Rectal smooth muscle tissue (tissue), 1 donor: ENCODE measurements around the gene GSG1L.

Experiments used
- H3K27ac ChIP-seq: one replicate; pipeline ENCODE4 v1.7.0; 2013; ENCODE audit warnings: low read depth, low read length, inconsistent platforms
- H3K27me3 ChIP-seq: one replicate; pipeline ENCODE4 v1.7.0; 2013; ENCODE audit warnings: low read length; ENCODE audit not compliant: control insufficient read depth, insufficient read depth
- H3K36me3 ChIP-seq: one replicate; pipeline ENCODE4 v1.7.0; 2013; ENCODE audit warnings: low read length; ENCODE audit not compliant: control insufficient read depth, insufficient read depth
- H3K4me1 ChIP-seq: one replicate; pipeline ENCODE4 v1.7.0; 2013; ENCODE audit warnings: low read length; ENCODE audit not compliant: control insufficient read depth, insufficient read depth
- H3K4me3 ChIP-seq: one replicate; pipeline ENCODE4 v1.7.0; 2013; ENCODE audit warnings: low read length
- H3K9ac ChIP-seq: one replicate; pipeline ENCODE4 v1.7.0; 2013; ENCODE audit warnings: low read length

Gene GSG1L

DNA sequence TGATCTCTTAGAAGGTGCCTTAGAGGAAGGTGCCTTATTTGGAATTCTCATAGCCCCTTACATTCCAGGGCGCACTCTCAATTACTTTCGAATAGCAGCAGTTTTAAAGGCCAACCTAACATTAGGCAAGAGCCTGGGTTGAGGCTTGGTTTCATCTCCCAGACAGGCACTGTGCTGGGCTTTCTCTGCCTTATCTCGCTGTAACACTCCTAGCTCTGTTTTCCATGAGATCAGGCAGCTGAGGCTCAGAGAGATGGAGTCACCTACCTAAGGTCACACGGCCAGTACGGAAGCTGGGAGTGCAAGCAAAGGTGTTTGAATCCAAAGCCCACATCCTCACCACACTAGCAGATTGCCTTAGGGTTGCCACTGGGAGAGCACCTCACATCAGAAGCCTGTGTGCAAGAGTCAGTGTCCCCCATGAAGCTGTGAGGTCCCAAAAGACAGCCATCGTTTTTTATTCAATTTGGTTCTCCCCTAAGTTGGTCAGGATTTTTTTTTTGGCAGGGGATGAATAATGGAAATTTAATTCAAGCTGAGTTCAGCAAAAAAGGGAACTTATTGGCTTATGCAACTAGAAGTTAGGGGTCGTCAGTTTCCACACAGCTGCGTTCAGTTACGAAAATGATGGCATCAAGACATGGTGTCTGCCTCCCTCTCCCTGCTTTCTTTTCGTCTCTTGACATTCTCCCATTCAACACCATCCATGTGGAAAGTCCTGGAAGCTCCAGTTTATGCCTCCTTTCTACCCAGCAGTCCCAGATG lies 307.1 kb downstream of the GSG1L start:
- H3K9ac ChIP-seq, result no peak overlapping the region
- no peaks in the 10 kb centered on the region for H3K4me1 ChIP-seq
- peaks cover 11% of the 10 kb centered on the region for H3K36me3 ChIP-seq
- H3K27ac ChIP-seq, result no peak overlapping the region
- no peaks in the 10 kb centered on the region for H3K27me3 ChIP-seq
- H3K4me3 ChIP-seq, result no peak overlapping the region

DNA sequence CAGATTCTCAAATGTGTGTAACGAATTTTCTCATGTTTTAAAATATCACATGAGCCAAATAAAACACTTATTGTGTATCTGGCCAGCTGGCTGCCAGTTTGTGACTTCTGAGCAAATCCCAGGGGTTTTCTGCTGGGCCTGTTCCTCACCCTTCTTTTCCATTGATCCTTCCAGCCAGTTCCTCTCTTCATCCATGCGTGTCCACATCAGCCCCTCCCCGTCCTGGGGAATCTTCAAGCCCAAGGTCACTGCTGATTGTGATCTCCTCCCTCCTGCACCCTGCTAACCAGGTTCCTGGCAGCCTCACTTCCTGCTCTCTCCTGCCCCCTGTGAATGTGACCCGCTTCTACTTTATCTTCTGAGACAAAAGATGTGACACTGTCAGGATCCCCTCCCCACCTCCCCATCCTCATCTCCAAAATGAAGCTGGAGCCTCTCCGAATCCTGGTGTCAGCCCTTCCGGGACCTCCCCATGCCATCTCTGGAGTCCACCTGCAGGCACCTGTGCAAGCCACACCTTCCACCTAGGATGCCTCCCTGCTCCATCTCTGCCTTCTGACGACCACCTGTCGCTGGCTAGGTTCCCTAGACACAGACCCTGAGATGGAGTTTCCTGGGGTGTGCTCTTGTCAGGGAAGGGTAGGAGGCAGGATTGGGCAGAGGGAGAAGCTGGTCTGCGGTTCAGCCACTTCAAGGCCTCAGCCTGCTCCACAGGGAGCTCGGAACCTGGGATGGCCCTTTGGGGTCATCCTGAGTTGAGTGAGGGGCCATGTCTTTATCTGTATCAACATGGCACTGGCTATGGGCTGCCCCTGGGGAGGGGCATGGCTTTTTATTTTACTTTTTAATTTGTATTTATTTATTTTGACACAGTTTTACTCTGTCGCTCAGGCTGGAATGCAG lies 308.5 kb downstream of the GSG1L start:
- H3K4me3 ChIP-seq, result no peak overlapping the region
- no peak overlapping the region for H3K9ac ChIP-seq
- H3K4me1 ChIP-seq, result no peaks in the 10 kb centered on the region
- H3K36me3 ChIP-seq, result peaks cover 11% of the 10 kb centered on the region
- H3K27me3 ChIP-seq, result no peaks in the 10 kb centered on the region
- H3K27ac ChIP-seq, result no peak overlapping the region

DNA sequence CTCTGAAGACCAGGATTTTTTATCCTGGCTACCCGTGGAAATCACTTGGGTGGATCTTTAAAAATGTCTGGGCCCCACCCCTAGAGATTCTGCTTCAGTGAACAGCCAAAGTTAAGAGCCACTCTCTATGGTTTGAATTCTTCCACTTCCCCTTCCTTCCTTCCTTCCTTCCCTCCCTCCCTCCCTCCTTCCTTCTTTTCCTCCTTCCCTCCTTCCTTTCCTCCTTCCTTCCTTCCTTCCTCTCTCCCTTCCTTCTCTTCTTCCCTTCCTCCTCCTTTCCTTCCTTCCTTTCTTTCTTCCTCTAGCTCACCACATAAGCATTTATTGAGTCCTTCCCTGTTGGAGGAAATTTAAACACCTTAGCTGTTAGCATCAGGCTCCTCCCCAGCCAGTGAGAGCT lies 310.0 kb downstream of the GSG1L start:
- H3K4me3 ChIP-seq, result no peak overlapping the region
- H3K36me3 ChIP-seq, result peaks cover 16% of the 10 kb centered on the region
- H3K4me1 ChIP-seq, result no peaks in the 10 kb centered on the region
- no peak overlapping the region for H3K9ac ChIP-seq
- no peaks in the 10 kb centered on the region for H3K27me3 ChIP-seq
- H3K27ac ChIP-seq, result no peak overlapping the region

DNA sequence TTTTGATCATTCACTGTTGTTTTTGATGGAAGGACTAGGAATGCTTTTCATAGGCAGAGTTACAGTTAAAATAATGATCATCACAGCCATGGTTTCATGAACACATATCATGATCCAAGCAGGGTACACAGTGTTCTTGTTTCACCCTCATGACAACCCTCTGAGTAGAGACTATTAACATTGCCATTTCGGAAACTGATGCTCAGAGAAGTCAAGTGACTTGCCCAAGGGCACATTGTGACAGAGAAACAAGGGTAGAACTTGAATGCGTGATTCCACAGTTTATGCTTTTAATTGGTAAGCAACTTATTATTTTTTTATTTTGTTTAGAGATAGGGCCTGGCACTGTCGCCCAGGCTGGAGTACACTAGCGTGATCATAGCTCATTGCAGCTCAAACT lies 311.3 kb downstream of the GSG1L start:
- peaks cover 11% of the 10 kb centered on the region for H3K36me3 ChIP-seq
- no peaks in the 10 kb centered on the region for H3K27me3 ChIP-seq
- no peak overlapping the region for H3K27ac ChIP-seq
- no peak overlapping the region for H3K9ac ChIP-seq
- H3K4me1 ChIP-seq, result no peaks in the 10 kb centered on the region
- no peak overlapping the region for H3K4me3 ChIP-seq

DNA sequence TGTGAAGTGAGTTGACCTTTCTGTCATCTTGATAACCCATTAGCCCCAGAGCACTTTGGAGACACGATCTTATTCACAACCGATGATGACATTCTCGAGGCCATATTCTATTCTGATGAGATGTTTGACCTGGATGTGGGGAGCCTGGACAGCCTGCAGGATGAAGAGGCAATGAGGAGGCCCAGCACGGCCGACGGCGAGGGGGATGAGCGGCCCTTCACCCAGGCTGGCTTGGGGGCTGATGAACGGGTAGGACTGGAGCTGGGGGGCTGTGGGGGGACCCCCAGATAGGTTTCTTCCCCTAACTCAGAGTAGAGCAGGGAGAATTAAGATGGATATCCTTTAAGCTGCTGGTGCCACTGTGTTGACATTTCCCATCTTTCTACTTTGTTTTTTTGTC lies 311.8 kb downstream of the GSG1L start:
- no peak overlapping the region for H3K27ac ChIP-seq
- H3K4me3 ChIP-seq, result no peak overlapping the region
- H3K36me3 ChIP-seq, result peaks cover 11% of the 10 kb centered on the region
- H3K9ac ChIP-seq, result no peak overlapping the region
- H3K4me1 ChIP-seq, result no peaks in the 10 kb centered on the region
- H3K27me3 ChIP-seq, result no peaks in the 10 kb centered on the region

DNA sequence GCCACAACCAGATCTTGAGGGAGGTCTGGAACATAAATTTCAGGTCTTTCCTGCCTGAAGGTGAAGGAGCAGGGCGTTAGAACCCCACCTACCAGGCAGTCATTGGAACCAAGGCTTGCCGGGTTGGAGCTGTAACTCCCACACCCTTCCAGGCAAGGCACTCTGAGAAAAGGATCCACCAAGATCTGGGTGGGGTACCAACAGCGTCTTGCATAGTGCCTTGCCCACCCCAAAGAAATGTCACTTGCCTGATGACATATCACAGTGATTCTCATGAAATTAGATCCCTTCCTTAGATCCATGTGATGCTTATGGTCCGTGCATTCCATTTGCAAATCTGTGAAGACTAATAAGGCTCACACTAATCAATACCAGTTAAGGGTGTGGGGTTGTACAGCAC lies 312.3 kb downstream of the GSG1L start:
- H3K9ac ChIP-seq, result no peak overlapping the region
- no peaks in the 10 kb centered on the region for H3K27me3 ChIP-seq
- no peaks in the 10 kb centered on the region for H3K4me1 ChIP-seq
- no peak overlapping the region for H3K4me3 ChIP-seq
- H3K27ac ChIP-seq, result no peak overlapping the region
- H3K36me3 ChIP-seq, result peaks cover 11% of the 10 kb centered on the region

DNA sequence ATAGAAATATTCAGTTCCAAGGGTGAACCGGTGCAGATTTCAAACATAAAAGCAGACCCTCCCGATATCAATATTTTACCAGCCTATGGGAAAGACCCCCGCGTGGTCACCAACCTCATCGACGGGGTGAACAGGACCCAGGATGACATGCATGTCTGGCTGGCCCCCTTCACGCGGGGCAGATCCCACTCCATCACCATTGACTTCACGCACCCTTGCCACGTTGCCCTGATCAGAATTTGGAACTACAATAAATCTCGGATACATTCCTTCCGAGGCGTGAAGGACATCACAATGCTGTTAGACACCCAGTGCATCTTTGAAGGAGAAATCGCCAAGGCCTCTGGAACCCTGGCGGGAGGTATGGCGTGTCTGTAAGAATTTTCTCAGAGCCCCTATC lies 313.6 kb downstream of the GSG1L start:
- no peak overlapping the region for H3K27ac ChIP-seq
- H3K36me3 ChIP-seq, result peaks cover 11% of the 10 kb centered on the region
- H3K4me1 ChIP-seq, result no peaks in the 10 kb centered on the region
- no peak overlapping the region for H3K9ac ChIP-seq
- no peak overlapping the region for H3K4me3 ChIP-seq
- H3K27me3 ChIP-seq, result no peaks in the 10 kb centered on the region

DNA sequence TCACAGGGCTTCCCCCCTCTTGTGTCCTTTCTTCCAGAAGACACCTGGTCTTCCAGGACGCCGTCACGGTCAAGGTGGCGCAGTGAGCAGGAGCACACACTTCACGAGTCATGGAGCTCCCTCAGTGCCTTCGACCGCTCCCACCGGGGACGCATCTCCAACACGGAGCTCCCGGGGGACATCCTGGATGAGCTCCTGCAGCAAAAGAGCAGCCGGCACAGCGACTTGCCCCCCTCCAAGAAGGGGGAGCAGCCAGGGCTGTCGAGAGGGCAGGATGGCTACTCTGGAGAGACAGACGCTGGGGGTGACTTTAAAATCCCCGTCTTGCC lies 314.0 kb downstream of the GSG1L start:
- no peak overlapping the region for H3K27ac ChIP-seq
- H3K4me3 ChIP-seq, result no peak overlapping the region
- no peaks in the 10 kb centered on the region for H3K27me3 ChIP-seq
- H3K36me3 ChIP-seq, result peaks cover 11% of the 10 kb centered on the region
- H3K4me1 ChIP-seq, result no peaks in the 10 kb centered on the region
- H3K9ac ChIP-seq, result no peak overlapping the region

DNA sequence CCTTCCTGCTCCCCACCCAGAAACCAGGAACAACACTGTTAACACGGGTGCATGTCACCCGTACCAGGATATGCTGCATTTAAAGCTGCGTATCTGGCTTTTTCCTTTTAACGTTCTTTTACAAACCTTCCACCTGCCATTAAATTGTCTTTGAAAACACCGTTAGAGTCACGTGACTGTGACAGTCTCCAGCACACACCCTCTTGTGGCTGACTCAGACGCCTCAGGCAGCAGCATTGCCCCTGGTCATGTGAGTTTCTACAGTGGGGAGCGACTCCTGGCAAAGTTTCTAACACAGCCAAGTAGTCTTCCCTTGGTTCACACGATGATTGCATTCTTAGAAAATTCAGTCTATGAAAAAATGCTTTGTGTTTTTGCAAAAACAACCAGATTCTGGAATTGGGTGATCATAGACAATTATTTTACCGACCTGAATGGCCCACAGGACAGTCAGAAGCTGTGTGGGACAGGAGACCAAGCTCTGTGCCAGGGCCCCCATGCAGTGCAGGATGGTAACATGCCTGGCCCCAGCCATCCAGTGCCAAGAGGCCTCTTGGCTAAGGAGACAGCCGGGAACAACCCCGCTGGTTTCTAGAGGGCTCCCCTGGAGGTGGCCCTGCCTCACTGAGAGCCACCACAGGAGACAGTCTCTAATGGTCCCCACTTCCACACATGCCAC lies 314.5 kb downstream of the GSG1L start:
- no peaks in the 10 kb centered on the region for H3K27me3 ChIP-seq
- peaks cover 8% of the 10 kb centered on the region for H3K36me3 ChIP-seq
- H3K4me1 ChIP-seq, result no peaks in the 10 kb centered on the region
- no peak overlapping the region for H3K4me3 ChIP-seq
- H3K9ac ChIP-seq, result no peak overlapping the region
- no peak overlapping the region for H3K27ac ChIP-seq

DNA sequence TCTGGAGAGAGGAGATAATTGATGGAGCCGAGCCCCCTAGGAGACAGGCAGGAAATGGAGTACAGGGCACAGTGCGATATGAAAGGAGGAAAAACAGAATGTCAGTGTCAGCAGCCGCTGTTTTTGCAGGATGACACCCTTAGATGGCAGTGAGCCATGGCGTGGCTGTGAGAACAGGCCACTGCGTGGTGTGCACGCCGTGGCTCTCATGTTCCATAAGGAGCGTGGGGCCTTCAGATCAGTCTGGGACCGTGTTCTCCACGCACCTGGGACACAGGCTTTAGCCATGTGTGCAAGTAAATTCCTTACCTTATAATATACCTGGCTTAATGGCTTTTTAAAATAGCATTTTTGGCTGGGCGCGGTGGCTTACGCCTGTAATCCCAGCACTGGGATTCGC lies 315.6 kb downstream of the GSG1L start:
- H3K27ac ChIP-seq, result no peak overlapping the region
- no peaks in the 10 kb centered on the region for H3K27me3 ChIP-seq
- no peak overlapping the region for H3K9ac ChIP-seq
- H3K4me1 ChIP-seq, result no peaks in the 10 kb centered on the region
- peaks cover 6% of the 10 kb centered on the region for H3K36me3 ChIP-seq
- H3K4me3 ChIP-seq, result no peak overlapping the region

DNA sequence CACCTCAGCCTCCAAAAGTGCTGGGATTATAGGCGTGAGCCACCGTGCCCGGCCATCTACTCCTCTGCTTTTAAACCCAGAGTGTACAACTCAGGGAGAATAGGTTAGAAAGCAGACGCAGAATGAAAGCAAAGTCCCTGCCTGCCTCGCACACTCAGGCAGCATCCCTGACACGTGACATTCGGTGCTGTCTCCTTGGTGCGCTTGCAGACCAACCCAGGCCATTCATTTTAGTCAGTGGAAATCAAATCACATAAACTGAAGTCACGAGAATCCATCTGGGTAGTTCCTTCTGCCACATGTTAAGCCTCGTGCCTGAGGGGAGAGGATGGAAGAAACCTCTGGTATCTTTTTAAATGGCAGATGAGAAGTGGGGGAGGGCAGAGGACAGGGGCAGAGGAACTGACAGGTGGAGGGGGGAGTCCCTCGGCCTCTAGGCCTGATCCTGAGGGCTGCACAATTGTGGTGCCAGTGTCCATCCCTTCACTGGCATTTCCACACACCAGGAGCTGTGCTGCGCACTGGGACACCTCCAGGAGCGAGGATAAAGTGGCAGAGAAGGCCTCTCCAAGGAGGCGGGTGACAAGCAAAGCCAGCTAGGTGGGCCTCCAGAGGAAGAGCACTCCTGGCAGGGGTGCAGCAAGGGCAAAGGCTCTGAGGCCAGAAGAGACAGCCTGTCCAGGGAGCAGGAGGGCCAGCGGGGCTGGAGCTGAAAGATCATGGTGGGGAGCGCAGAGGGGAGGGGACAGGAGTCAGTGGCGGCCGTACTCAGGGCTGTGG lies 317.2 kb downstream of the GSG1L start:
- Histone ChIP-seq H3K4me1 (no peaks in the 10 kb centered on the region), H3K9ac (no peak overlapping the region), H3K36me3 (peaks cover 10% of the 10 kb centered on the region), H3K27ac (no peak overlapping the region), H3K27me3 (no peaks in the 10 kb centered on the region), H3K4me3 (no peak overlapping the region)

DNA sequence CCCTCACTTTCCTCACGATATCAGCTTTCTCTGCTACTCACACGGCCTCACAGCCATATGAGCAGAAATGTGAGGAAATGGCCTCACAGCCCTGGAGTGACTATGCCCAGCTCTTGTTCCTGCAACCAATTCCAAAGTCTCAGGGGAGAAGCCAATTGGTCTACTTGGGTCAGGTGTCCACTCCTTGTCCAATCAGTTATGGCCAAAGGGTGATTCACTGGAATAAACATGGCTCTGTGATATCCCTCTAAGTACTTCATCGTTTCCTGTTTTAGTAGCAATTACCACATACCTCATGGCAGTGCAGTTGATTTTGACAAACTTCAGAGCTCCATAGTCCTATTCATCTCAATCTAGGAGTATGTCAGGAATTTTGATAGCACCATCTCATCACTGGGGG lies 318.2 kb downstream of the GSG1L start:
- Histone ChIP-seq H3K27me3 (no peaks in the 10 kb centered on the region), H3K9ac (no peak overlapping the region), H3K4me1 (no peaks in the 10 kb centered on the region), H3K4me3 (no peak overlapping the region), H3K36me3 (peaks cover 10% of the 10 kb centered on the region), H3K27ac (no peak overlapping the region)
